Neural progenitor cell (in vitro differentiated cells): ENCODE results near the gene SHROOM2. TPM values are rescaled to one million over a fixed set of nuclear protein-coding genes. Genes with fewer than 3 reads are reported as not detected.
A peak's percentile ranks its signal among the peaks of the same experiment; 100 is the strongest.

Experiments
- DNase-seq: peaks from one replicate; pipeline ENCODE4 v3.0.0-alpha.2; 2016; ENCODE audit warnings: low spot score
- H2AFZ ChIP-seq: fragments of 200-600 bp; sonication (generic); replicated peaks from 2 replicates; pipeline ENCODE4 v1.6.1; 2016; ENCODE audit warnings: antibody characterized with exemption
- H3F3A ChIP-seq: fragments of 200-600 bp; sonication (generic); 2 replicates; pipeline ENCODE4 v1.6.1; 2016; ENCODE audit warnings: antibody characterized with exemption, low read depth
- H3K27ac ChIP-seq: fragments of 200-600 bp; sonication (generic); 2 replicates; pipeline ENCODE4 v1.5.1; 2016; ENCODE audit warnings: mild to moderate bottlenecking
- H3K27me3 ChIP-seq: fragments of 200-600 bp; sonication (generic); 2 replicates; pipeline ENCODE4 v1.6.1; 2016; ENCODE audit warnings: mild to moderate bottlenecking, moderate library complexity
- H3K36me3 ChIP-seq: fragments of 200-600 bp; sonication (generic); 2 replicates; pipeline ENCODE4 v1.5.1; 2016
- H3K4me1 ChIP-seq: fragments of 200-600 bp; sonication (generic); 2 replicates; pipeline ENCODE4 v1.6.1; 2016; ENCODE audit warnings: mixed run types
- H3K4me2 ChIP-seq: fragments of 200-600 bp; sonication (generic); 2 replicates; pipeline ENCODE4 v1.6.1; 2016
- H3K4me3 ChIP-seq: fragments of 200-600 bp; sonication (generic); 2 replicates; pipeline ENCODE4 v1.5.1; 2016
- H3K79me2 ChIP-seq: fragments of 200-600 bp; sonication (generic); 2 replicates; pipeline ENCODE4 v1.6.1; 2016; ENCODE audit warnings: low read depth
- H3K9ac ChIP-seq: fragments of 200-600 bp; sonication (generic); 2 replicates; pipeline ENCODE4 v1.6.1; 2016
- H3K9me3 ChIP-seq: fragments of 200-600 bp; sonication (generic); 2 replicates; pipeline ENCODE4 v1.5.1; 2016; ENCODE audit warnings: low read depth
- H4K20me1 ChIP-seq: fragments of 200-600 bp; sonication (generic); 2 replicates; pipeline ENCODE4 v1.6.1; 2016; ENCODE audit warnings: low read depth
- H3K27ac Mint-ChIP-seq: 3 replicates; pipeline ENCODE4 v1.8.0; 2021; ENCODE audit warnings: mixed read lengths
- H3K27me3 Mint-ChIP-seq: 2 replicates; pipeline ENCODE4 v1.8.0; 2022; ENCODE audit warnings: low read depth, mild to moderate bottlenecking, inconsistent platforms, moderate library complexity, mixed read lengths; ENCODE audit not compliant: insufficient read depth
- H3K36me3 Mint-ChIP-seq: 3 replicates; pipeline ENCODE4 v1.8.0; 2021; ENCODE audit warnings: mixed read lengths
- H3K4me1 Mint-ChIP-seq: 3 replicates; pipeline ENCODE4 v1.8.0; 2021; ENCODE audit warnings: mixed read lengths
- H3K4me3 Mint-ChIP-seq: 3 replicates; pipeline ENCODE4 v1.8.0; 2021; ENCODE audit warnings: mild to moderate bottlenecking, moderate library complexity, mixed read lengths
- H3K9me3 Mint-ChIP-seq: 3 replicates; pipeline ENCODE4 v1.8.0; 2020; ENCODE audit warnings: mixed read lengths
- CTCF ChIP-seq: fragments of 200-600 bp; sonication (generic); IDR thresholded peaks from 2 replicates; pipeline ENCODE4 v1.5.1; 2017; ENCODE audit warnings: antibody characterized with exemption, mild to moderate bottlenecking
- EZH2 ChIP-seq: fragments of 200-600 bp; sonication (generic); IDR thresholded peaks from 2 replicates; pipeline ENCODE4 v1.6.1; 2017; ENCODE audit warnings: antibody characterized with exemption, mild to moderate bottlenecking, moderate library complexity
- EZH2phosphoT487 ChIP-seq: fragments of 200-600 bp; sonication (generic); IDR thresholded peaks from 2 replicates; pipeline ENCODE4 v1.6.1; 2017; ENCODE audit warnings: antibody characterized with exemption
- total RNA-seq: library from RNA; depleted of rRNA; stranded (reverse); fragments of >200 nt; gene quantifications from 2 replicates; pipeline ENCODE4 v1.2.3, GENCODE V29; 2015; ENCODE audit warnings: low replicate concordance

The SHROOM2 gene
- total RNA-seq, 1 donor from 2014 or later, result 9.1 TPM

GRCh38 chrX:9784332-9784731, 1.9 kb upstream of the SHROOM2 start:
- H2AFZ ChIP-seq, result no peak overlapping the region
- Mint-ChIP-seq H3K36me3 (no peaks in the 10 kb centered on the region), H3K27ac (no peak overlapping the region), H3K9me3 (peaks cover 8% of the 10 kb centered on the region), H3K4me3 (peak overlapping the region; percentile 84), H3K27me3 (peaks cover 2% of the 10 kb centered on the region), H3K4me1 (peaks cover 24% of the 10 kb centered on the region)
- H3K27ac ChIP-seq, result no peak overlapping the region
- no peak for TF ChIP-seq EZH2phosphoT487
- TF ChIP-seq CTCF, result no peak
- TF ChIP-seq EZH2, result no peak
- H3K4me1 ChIP-seq, result peaks cover 8% of the 10 kb centered on the region
- no peak for DNase-seq
- peaks cover 4% of the 10 kb centered on the region for H3K9me3 ChIP-seq
- H3K79me2 ChIP-seq, result peaks cover 48% of the 10 kb centered on the region
- peaks cover 16% of the 10 kb centered on the region for H4K20me1 ChIP-seq
- H3K36me3 ChIP-seq, result no peaks in the 10 kb centered on the region
- no peaks in the 10 kb centered on the region for H3F3A ChIP-seq
- no peak overlapping the region for H3K9ac ChIP-seq
- H3K4me2 ChIP-seq, result peak overlapping the region; percentile 75
- H3K27me3 ChIP-seq, result no peaks in the 10 kb centered on the region
- H3K4me3 ChIP-seq, result no peak overlapping the region

- Mint-ChIP-seq H3K36me3 (no peaks in the 10 kb centered on the region), H3K4me3 (peak overlapping the region; percentile 84), H3K9me3 (peaks cover 8% of the 10 kb centered on the region), H3K4me1 (peaks cover 32% of the 10 kb centered on the region), H3K27ac (no peak overlapping the region), H3K27me3 (peaks cover 2% of the 10 kb centered on the region)
- DNase-seq, result peak; percentile 44
- peaks cover 57% of the 10 kb centered on the region for H3K79me2 ChIP-seq
- H3K9me3 ChIP-seq, result peaks cover 4% of the 10 kb centered on the region
- H2AFZ ChIP-seq, result no peak overlapping the region
- no peaks in the 10 kb centered on the region for H3F3A ChIP-seq
- no peaks in the 10 kb centered on the region for H3K27me3 ChIP-seq
- H3K4me2 ChIP-seq, result peak overlapping the region; percentile 75
- no peak overlapping the region for H3K9ac ChIP-seq
- peaks cover 16% of the 10 kb centered on the region for H4K20me1 ChIP-seq
- no peaks in the 10 kb centered on the region for H3K36me3 ChIP-seq
- H3K4me3 ChIP-seq, result peak overlapping the region; percentile 80
- no peak for TF ChIP-seq EZH2phosphoT487
- no peak for TF ChIP-seq CTCF
- TF ChIP-seq EZH2, result no peak
- peaks cover 18% of the 10 kb centered on the region for H3K4me1 ChIP-seq
- H3K27ac ChIP-seq, result no peak overlapping the region
These were observed 830 bp upstream of the SHROOM2 start for GRCh38 chrX:9785254-9785943.

- TF ChIP-seq EZH2phosphoT487 (no peak), EZH2 (no peak), CTCF (no peak)
- H3K79me2 ChIP-seq, result peaks cover 71% of the 10 kb centered on the region
- peak overlapping the region; percentile 12 for H3K9ac ChIP-seq
- no peak overlapping the region for H3K27ac ChIP-seq
- no peaks in the 10 kb centered on the region for H3K27me3 ChIP-seq
- H3K9me3 ChIP-seq, result peaks cover 2% of the 10 kb centered on the region
- H3K4me3 Mint-ChIP-seq, result peak overlapping the region; percentile 98
- H3K27ac Mint-ChIP-seq, result peak overlapping the region; percentile 95
- H3K36me3 Mint-ChIP-seq, result no peaks in the 10 kb centered on the region
- H3K4me3 ChIP-seq, result peak overlapping the region; percentile 80
- no peak overlapping the region for H2AFZ ChIP-seq
- H3K36me3 ChIP-seq, result no peaks in the 10 kb centered on the region
- H3K4me1 Mint-ChIP-seq, result peaks cover 32% of the 10 kb centered on the region
- H3K27me3 Mint-ChIP-seq, result peaks cover 4% of the 10 kb centered on the region
- peaks cover 19% of the 10 kb centered on the region for H3K4me1 ChIP-seq
- peak overlapping the region; percentile 70 for H3K4me2 ChIP-seq
- DNase-seq, result peak; percentile 58
- peaks cover 8% of the 10 kb centered on the region for H3K9me3 Mint-ChIP-seq
- no peaks in the 10 kb centered on the region for H3F3A ChIP-seq
- H4K20me1 ChIP-seq, result peaks cover 16% of the 10 kb centered on the region
These were observed 788 bp downstream of the SHROOM2 start for GRCh38 chrX:9786798-9787635.
